Spleen (tissue), 11 donors: ENCODE measurements around the gene MLLT10. TPM values are rescaled to one million over a fixed set of nuclear protein-coding genes. Genes with fewer than 3 reads are reported as not detected.

Source experiments
- DNase-seq: peaks from one replicate; pipeline ENCODE4 v3.0.0-alpha.2; 2020
- H3K27ac ChIP-seq, 8 donors: fragments of 200-600 bp; sonication (generic) in 7 of 8; 1 replicate in 4 of 8; 2 replicates in 4 of 8; pipeline versions ENCODE4 v1.5.0 to v1.8.0; 2016 to 2021; ENCODE audit warnings: inconsistent platforms in 4 of 8, mild to moderate bottlenecking in 4 of 8, moderate library complexity in 1 of 8
- H3K27me3 ChIP-seq, 7 donors: fragments of 200-600 bp; sonication (generic) in 6 of 7; replicated peaks in 1 of 7; 1 replicate in 4 of 7; 2 replicates in 3 of 7; pipeline versions ENCODE4 v1.5.0 to v1.8.0; 2016 to 2021; ENCODE audit warnings: inconsistent platforms in 3 of 7, mild to moderate bottlenecking in 1 of 7
- H3K36me3 ChIP-seq, 6 donors: fragments of 200-600 bp; sonication (generic) in 5 of 6; 1 replicate in 4 of 6; 2 replicates in 2 of 6; pipeline versions ENCODE4 v1.5.0 to v1.8.0; 2016 to 2021; ENCODE audit warnings: inconsistent platforms in 2 of 6
- H3K4me1 ChIP-seq, 6 donors: fragments of 200-600 bp; sonication (generic) in 5 of 6; 1 replicate in 3 of 6; 2 replicates in 3 of 6; pipeline versions ENCODE4 v1.5.0 to v1.8.0; 2016 to 2021; ENCODE audit warnings: inconsistent platforms in 3 of 6
- H3K4me3 ChIP-seq, 8 donors: fragments of 200-600 bp; sonication (generic) in 7 of 8; 1 replicate in 4 of 8; 2 replicates in 4 of 8; pipeline versions ENCODE4 v1.5.0 to v1.8.0; 2016 to 2021; ENCODE audit warnings: inconsistent platforms in 4 of 8, mild to moderate bottlenecking in 4 of 8, moderate library complexity in 2 of 8
- H3K9me3 ChIP-seq, 8 donors: fragments of 200-600 bp; sonication (generic) in 7 of 8; 1 replicate in 4 of 8; 2 replicates in 4 of 8; pipeline versions ENCODE4 v1.5.0 to v1.8.0; 2016 to 2021; ENCODE audit warnings: inconsistent platforms in 4 of 8
- POLR2A ChIP-seq, 3 donors: fragments of 450-650 bp; IDR thresholded peaks; one replicate each; pipeline ENCODE4 v1.5.1; 2017; ENCODE audit warnings: antibody characterized with exemption in 3 of 3, mild to moderate bottlenecking in 1 of 3
- POLR2AphosphoS5 ChIP-seq, 3 donors: sonication (generic); formaldehyde crosslinking; IDR thresholded peaks; one replicate each; pipeline ENCODE4 v1.5.1; 2017; ENCODE audit warnings: antibody characterized with exemption in 3 of 3
- WGBS, 5 donors: extraction: QIAGEN DNeasy Blood & Tissue Kit in 3 of 5; methylation state at CpG; one replicate each; pipeline versions ENCODE4 v1.1.5 to v1.1.7; 2013 to 2018; 5-methylcytosine and 5-hydroxymethylcytosine counted together
- intact Hi-C: fragments of 100-400 bp; cut with DNase I; formaldehyde crosslinking; loops from one replicate; pipeline ENCODE4 v1.15.0; 2023; ENCODE audit warnings: low total_unique reads
- polyA plus RNA-seq, 3 donors: library from polyadenylated mRNA; stranded (reverse); fragments of 200-250 nt; gene quantifications; one replicate each; pipeline ENCODE4 v1.2.1, GENCODE V29; 2013
- total RNA-seq, 7 donors: library from RNA; depleted of rRNA in 3 of 7; stranded (reverse); fragments of >200 nt in 3 of 7; fragmentation: NEBNext Ultra II Directional in 4 of 7; extraction: Animal tissue kit (Norgen Biotek cat#: 25700) in 4 of 7; gene quantifications; one replicate each; pipeline versions ENCODE4 v1.1.0 to v1.2.1, GENCODE V29; 2016 to 2021
- TF ChIP-seq, protein P1 (sequence below), 11 experiments: fragments of 200-600 bp in 7 of 11; fragments of 450-650 bp in 4 of 11; sonication (generic) in 4 of 11; IDR thresholded peaks in 8 of 11; conservative IDR thresholded peaks in 3 of 11; 1 replicate in 7 of 11; 2 replicates in 4 of 11; pipeline versions ENCODE4 v1.4.0 to v1.8.0; 2016 to 2021; ENCODE audit warnings: antibody characterized with exemption in 11 of 11, inconsistent platforms in 4 of 11, mild to moderate bottlenecking in 1 of 11
- donor health status: healthy with polysubstance abuse.
- donor health status: DM: no; HTN: no; CAD: no; lungs with moderate emphysema.
- donor health status: DM: no; HTN: no; CAD: no.
- donor health status: Bipolar disorder and iron deficiency.
- donor health status: healthy.
- donor health status: DM: no; HTN: no; CAD: no.
- donor health status: DM: yes; HTN: yes; CAD: no.

MLLT10 gene
- total and polyA plus RNA-seq, 10 donors = 9.5 to 58.1 (median 43.0) TPM

DNA sequence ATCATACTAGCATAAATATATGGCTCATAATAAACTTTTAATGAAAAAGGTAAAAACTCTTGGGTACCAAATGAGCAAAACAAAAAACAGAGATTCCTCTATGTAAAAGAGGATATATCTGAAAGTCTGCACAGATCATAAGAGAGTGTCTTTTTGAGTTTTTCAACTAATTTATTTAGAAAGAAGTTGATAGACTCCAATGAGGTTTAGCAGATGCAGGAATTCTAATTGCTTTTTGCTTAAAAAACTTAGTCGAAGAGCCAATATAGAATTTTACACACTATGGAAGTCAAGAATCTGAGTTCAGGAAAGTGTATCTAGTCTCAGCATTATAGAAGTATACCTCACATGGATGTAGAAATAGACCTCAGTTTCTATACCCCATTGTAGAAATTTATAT lies 3.4 kb upstream of the MLLT10 start:
- WGBS, 5 donors = 0 to 100% (median 48%) methylated on average over 1 of the region's 1 CpG
- TF ChIP-seq, protein P1, sequence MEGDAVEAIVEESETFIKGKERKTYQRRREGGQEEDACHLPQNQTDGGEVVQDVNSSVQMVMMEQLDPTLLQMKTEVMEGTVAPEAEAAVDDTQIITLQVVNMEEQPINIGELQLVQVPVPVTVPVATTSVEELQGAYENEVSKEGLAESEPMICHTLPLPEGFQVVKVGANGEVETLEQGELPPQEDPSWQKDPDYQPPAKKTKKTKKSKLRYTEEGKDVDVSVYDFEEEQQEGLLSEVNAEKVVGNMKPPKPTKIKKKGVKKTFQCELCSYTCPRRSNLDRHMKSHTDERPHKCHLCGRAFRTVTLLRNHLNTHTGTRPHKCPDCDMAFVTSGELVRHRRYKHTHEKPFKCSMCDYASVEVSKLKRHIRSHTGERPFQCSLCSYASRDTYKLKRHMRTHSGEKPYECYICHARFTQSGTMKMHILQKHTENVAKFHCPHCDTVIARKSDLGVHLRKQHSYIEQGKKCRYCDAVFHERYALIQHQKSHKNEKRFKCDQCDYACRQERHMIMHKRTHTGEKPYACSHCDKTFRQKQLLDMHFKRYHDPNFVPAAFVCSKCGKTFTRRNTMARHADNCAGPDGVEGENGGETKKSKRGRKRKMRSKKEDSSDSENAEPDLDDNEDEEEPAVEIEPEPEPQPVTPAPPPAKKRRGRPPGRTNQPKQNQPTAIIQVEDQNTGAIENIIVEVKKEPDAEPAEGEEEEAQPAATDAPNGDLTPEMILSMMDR (IDR thresholded peaks at IDR 0.05 in 8 of 11, conservative IDR thresholded peaks at IDR 0.05 in 3 of 11) = no peak
- TF ChIP-seq POLR2A (IDR thresholded peaks at IDR 0.05) (no peak), POLR2AphosphoS5 (IDR thresholded peaks at IDR 0.05) (no peak)
- no peak overlapping the region for H3K4me3 ChIP-seq
- intact Hi-C loops = no loop called here
- peaks cover 6 to 56% (median 36%) of the 10 kb centered on the region in 6 donors for H3K4me1 ChIP-seq
- no peak for DNase-seq
- H3K27ac ChIP-seq = peak overlapping the region in 3 of 8 donors; percentile 10 to 97 (median 39)
- no peaks in the 10 kb centered on the region for H3K9me3 ChIP-seq
- no peaks in the 10 kb centered on the region for H3K36me3 ChIP-seq
- H3K27me3 ChIP-seq = peaks cover 0 to 33% (median 0%) of the 10 kb centered on the region in 7 donors

DNA sequence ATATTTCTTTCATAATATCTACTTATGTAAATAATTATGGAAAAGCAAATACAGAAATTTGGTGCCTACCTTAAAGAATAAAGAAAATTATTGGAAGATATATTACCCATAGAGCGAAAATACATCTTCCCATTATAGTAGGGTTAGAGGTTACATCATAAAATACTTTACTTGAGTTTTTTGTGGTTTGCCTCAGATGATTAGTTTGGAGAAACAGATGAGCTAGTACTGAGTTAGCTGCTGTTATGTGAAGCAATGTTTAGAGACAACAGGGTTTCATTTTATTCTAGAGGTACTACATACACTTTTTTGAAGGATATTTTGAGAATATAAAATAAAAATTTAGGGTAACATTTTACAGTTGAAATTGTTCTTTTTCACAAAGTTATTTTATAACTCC lies 2.9 kb upstream of the MLLT10 start:
- H3K4me1 ChIP-seq = peaks cover 10 to 56% (median 38%) of the 10 kb centered on the region in 6 donors
- H3K9me3 ChIP-seq = no peaks in the 10 kb centered on the region
- no peak for DNase-seq
- WGBS, 5 donors = 35 to 72% (median 67%) methylated on average over 1 of the region's 1 CpG
- TF ChIP-seq, protein P1 (IDR thresholded peaks at IDR 0.05 in 8 of 11, conservative IDR thresholded peaks at IDR 0.05 in 3 of 11) = no peak
- TF ChIP-seq POLR2A (IDR thresholded peaks at IDR 0.05) (no peak), POLR2AphosphoS5 (IDR thresholded peaks at IDR 0.05) (no peak)
- H3K27ac ChIP-seq = peak overlapping the region in 4 of 8 donors; percentile 5 to 97 (median 24)
- H3K27me3 ChIP-seq = peaks cover 0 to 28% (median 0%) of the 10 kb centered on the region in 7 donors
- intact Hi-C loops = no loop called here
- H3K4me3 ChIP-seq = no peak overlapping the region
- H3K36me3 ChIP-seq = no peaks in the 10 kb centered on the region

DNA sequence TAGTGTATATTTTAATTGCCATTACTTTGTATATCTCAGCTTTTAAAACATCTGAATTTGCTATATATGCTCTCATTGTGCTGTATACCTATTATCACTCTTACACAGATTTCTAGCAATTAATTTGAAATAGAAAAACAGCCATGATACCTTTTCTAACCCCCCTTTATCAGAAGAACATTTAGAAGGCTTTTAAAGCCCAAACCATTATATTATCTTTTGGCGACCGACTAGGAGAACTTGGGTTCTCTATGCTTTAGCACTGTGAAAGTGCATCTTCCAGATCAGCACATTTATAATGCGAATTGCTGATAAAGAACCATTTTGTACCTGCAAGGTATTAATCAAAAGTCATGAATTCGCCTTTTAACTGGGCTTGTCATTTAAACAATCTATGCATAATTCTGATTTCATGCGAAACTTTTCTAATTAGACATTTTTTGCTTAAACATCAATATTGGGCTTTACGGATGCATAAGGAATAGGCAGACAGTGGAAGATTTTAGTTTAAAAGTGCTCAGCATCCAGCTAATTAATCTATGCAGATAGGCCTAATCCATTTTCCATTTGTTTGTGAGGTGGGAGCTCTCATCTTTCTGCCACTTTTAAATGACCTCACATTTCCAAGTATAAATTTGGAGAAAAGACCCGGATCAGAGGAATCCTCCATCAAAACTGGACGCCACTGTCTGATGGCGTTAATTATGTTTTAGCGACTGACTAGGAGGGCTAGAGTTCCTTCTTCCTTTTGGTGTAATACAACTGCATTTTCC lies 1.2 kb upstream of the MLLT10 start:
- H3K36me3 ChIP-seq = peaks cover 0 to 16% (median 6%) of the 10 kb centered on the region in 6 donors
- no peak for TF ChIP-seq POLR2AphosphoS5 (IDR thresholded peaks at IDR 0.05)
- TF ChIP-seq, protein P1 (IDR thresholded peaks at IDR 0.05 in 8 of 11, conservative IDR thresholded peaks at IDR 0.05 in 3 of 11) = no peak
- TF ChIP-seq POLR2A (IDR thresholded peaks at IDR 0.05) = no peak
- H3K9me3 ChIP-seq = no peaks in the 10 kb centered on the region
- no peak for DNase-seq
- peak overlapping the region; percentile 44 to 90 (median 76) for H3K4me3 ChIP-seq
- H3K27me3 ChIP-seq = peaks cover 0 to 11% (median 0%) of the 10 kb centered on the region in 7 donors
- peak overlapping the region; percentile 93 to 97 (median 96) for H3K27ac ChIP-seq
- intact Hi-C loops = no loop called here
- WGBS, 5 donors = 27 to 38% (median 33%) methylated on average over 10 of the region's 10 CpGs
- peaks cover 10 to 50% (median 31%) of the 10 kb centered on the region in 6 donors for H3K4me1 ChIP-seq

DNA sequence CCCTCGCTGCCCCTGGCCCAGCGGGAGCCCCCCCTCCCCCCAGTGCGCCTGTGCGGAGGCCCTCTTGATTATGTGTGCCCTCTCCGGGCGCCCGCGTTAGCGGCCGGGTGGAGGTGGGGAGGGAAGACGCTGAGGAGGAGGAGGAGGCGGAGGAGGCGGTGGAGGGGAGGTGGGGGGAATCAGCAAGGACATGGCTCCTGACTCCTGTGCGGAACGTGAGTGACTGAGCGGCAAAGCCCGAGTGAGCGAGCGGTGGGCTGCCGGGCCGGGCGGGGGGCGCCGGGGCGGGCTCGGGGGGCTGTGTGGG lies 201 bp downstream of the MLLT10 start:
- Histone ChIP-seq H3K27me3 (no peaks in the 10 kb centered on the region), H3K36me3 (peaks cover 0 to 30% (median 10%) of the 10 kb centered on the region in 6 donors), H3K27ac (peak overlapping the region; percentile 93 to 97 (median 96)), H3K9me3 (no peaks in the 10 kb centered on the region), H3K4me3 (peak overlapping the region; percentile 64 to 90 (median 76)), H3K4me1 (peaks cover 10 to 43% (median 27%) of the 10 kb centered on the region in 6 donors)
- TF ChIP-seq POLR2AphosphoS5 (IDR thresholded peaks at IDR 0.05) (no peak), POLR2A (IDR thresholded peaks at IDR 0.05) (no peak)
- TF ChIP-seq, protein P1 (IDR thresholded peaks at IDR 0.05 in 8 of 11, conservative IDR thresholded peaks at IDR 0.05 in 3 of 11) = no peak
- WGBS, 5 donors = 0 to 5% (median 1%) methylated on average over 9 to 26 of the region's 26 CpGs
- intact Hi-C loops = no loop called here
- no peak for DNase-seq
